ENCODE data around the gene NDE1.

NDE1 gene

GRCh38 chr16:15613676-15614075 is 36.4 kb upstream of the NDE1 start:
- peak overlapping the region in 1 of 2 donors; percentile 90 for H3K27ac Mint-ChIP-seq
- no peak for DNase-seq
- no peaks in the 10 kb centered on the region for H3K9me3 Mint-ChIP-seq
- H3K27me3 Mint-ChIP-seq = no peaks in the 10 kb centered on the region
- H3K4me1 Mint-ChIP-seq = no peaks in the 10 kb centered on the region
- H3K4me3 Mint-ChIP-seq = no peak overlapping the region
- no peak for ATAC-seq

- DNase-seq (no peak), ATAC-seq (no peak)
- Mint-ChIP-seq H3K9me3 (no peaks in the 10 kb centered on the region), H3K4me3 (no peak overlapping the region), H3K27ac (no peak overlapping the region), H3K27me3 (no peaks in the 10 kb centered on the region), H3K4me1 (no peaks in the 10 kb centered on the region)
Observed at GRCh38 chr16:15616012-15616411, 34.0 kb upstream of the NDE1 start.

- H3K27ac Mint-ChIP-seq = no peak overlapping the region
- no peak for ATAC-seq
- no peak for DNase-seq
- H3K27me3 Mint-ChIP-seq = no peaks in the 10 kb centered on the region
- no peak overlapping the region for H3K4me3 Mint-ChIP-seq
- no peaks in the 10 kb centered on the region for H3K9me3 Mint-ChIP-seq
- no peaks in the 10 kb centered on the region for H3K4me1 Mint-ChIP-seq
Observed at GRCh38 chr16:15616475-15617165, 33.4 kb upstream of the NDE1 start.

- DNase-seq (no peak), ATAC-seq (no peak)
- Mint-ChIP-seq H3K27ac (peak overlapping the region in 1 of 2 donors; percentile 4), H3K27me3 (no peaks in the 10 kb centered on the region), H3K4me1 (no peaks in the 10 kb centered on the region), H3K4me3 (no peak overlapping the region), H3K9me3 (no peaks in the 10 kb centered on the region)
Observed at GRCh38 chr16:15617901-15618300, 32.1 kb upstream of the NDE1 start.

- H3K27ac Mint-ChIP-seq = peak overlapping the region in 1 of 2 donors; percentile 22
- DNase-seq = no peak
- no peak for ATAC-seq
- no peak overlapping the region for H3K4me3 Mint-ChIP-seq
- H3K4me1 Mint-ChIP-seq = no peaks in the 10 kb centered on the region
- no peaks in the 10 kb centered on the region for H3K9me3 Mint-ChIP-seq
- no peaks in the 10 kb centered on the region for H3K27me3 Mint-ChIP-seq
Observed at GRCh38 chr16:15618392-15618791, 31.7 kb upstream of the NDE1 start.

- no peak overlapping the region for H3K4me3 Mint-ChIP-seq
- H3K27ac Mint-ChIP-seq = peak overlapping the region in 1 of 2 donors; percentile 67
Observed at GRCh38 chr16:15620611-15621195, 29.3 kb upstream of the NDE1 start.

GRCh38 chr16:15621456-15621855 is 28.6 kb upstream of the NDE1 start:
- Mint-ChIP-seq H3K4me3 (no peak overlapping the region), H3K4me1 (no peaks in the 10 kb centered on the region), H3K9me3 (no peaks in the 10 kb centered on the region), H3K27ac (peak overlapping the region in 1 of 2 donors; percentile 8), H3K27me3 (no peaks in the 10 kb centered on the region)
- DNase-seq (no peak), ATAC-seq (no peak)

More at GRCh38 chr16:15620611-15621195, 29.3 kb upstream of the NDE1 start:
- Mint-ChIP-seq H3K27me3 (no peaks in the 10 kb centered on the region), H3K9me3 (no peaks in the 10 kb centered on the region), H3K4me1 (no peaks in the 10 kb centered on the region)
- ATAC-seq (no peak), DNase-seq (no peak)

- H3K9me3 Mint-ChIP-seq = no peaks in the 10 kb centered on the region
- no peaks in the 10 kb centered on the region for H3K27me3 Mint-ChIP-seq
- H3K4me1 Mint-ChIP-seq = no peaks in the 10 kb centered on the region
- H3K27ac Mint-ChIP-seq = peak overlapping the region in 1 of 2 donors; percentile 8
- no peak overlapping the region for H3K4me3 Mint-ChIP-seq
- no peak for ATAC-seq
- DNase-seq = no peak
Observed at GRCh38 chr16:15621889-15622288, 28.2 kb upstream of the NDE1 start.

GRCh38 chr16:15631730-15632409 is 18.2 kb upstream of the NDE1 start:
- DNase-seq (no peak), ATAC-seq (no peak)
- Mint-ChIP-seq H3K27ac (peak overlapping the region in 1 of 2 donors; percentile 66), H3K4me1 (peaks cover 54% of the 10 kb centered on the region), H3K27me3 (no peaks in the 10 kb centered on the region), H3K9me3 (no peaks in the 10 kb centered on the region), H3K4me3 (no peak overlapping the region)

GRCh38 chr16:15635926-15636325 is 14.1 kb upstream of the NDE1 start:
- Mint-ChIP-seq H3K27ac (peak overlapping the region; percentile 98), H3K27me3 (no peaks in the 10 kb centered on the region), H3K4me1 (peaks cover 84% of the 10 kb centered on the region), H3K4me3 (peak overlapping the region; percentile 59 to 77), H3K9me3 (no peaks in the 10 kb centered on the region)
- DNase-seq = no peak
- no peak for ATAC-seq

GRCh38 chr16:15636392-15636873 is 13.6 kb upstream of the NDE1 start:
- Mint-ChIP-seq H3K27ac (peak overlapping the region; percentile 98), H3K27me3 (no peaks in the 10 kb centered on the region), H3K4me3 (peak overlapping the region; percentile 59 to 77), H3K4me1 (peaks cover 89% of the 10 kb centered on the region), H3K9me3 (no peaks in the 10 kb centered on the region)
- DNase-seq = peak; percentile 30 to 43
- peak; percentile 88 for ATAC-seq

GRCh38 chr16:15639061-15639568 is 10.9 kb upstream of the NDE1 start:
- Mint-ChIP-seq H3K27me3 (no peaks in the 10 kb centered on the region), H3K9me3 (no peaks in the 10 kb centered on the region), H3K4me1 (peaks cover 88% of the 10 kb centered on the region), H3K4me3 (peak overlapping the region; percentile 69 to 77), H3K27ac (peak overlapping the region; percentile 94 to 97)
- DNase-seq (peak in 1 of 2 donors; percentile 17), ATAC-seq (peak; percentile 18)

- Mint-ChIP-seq H3K27ac (peak overlapping the region; percentile 85 to 95), H3K27me3 (no peaks in the 10 kb centered on the region), H3K4me3 (peak overlapping the region; percentile 95 to 96), H3K9me3 (no peaks in the 10 kb centered on the region), H3K4me1 (peaks cover 75% of the 10 kb centered on the region)
- ATAC-seq (no peak), DNase-seq (no peak)
Observed at GRCh38 chr16:15640966-15641365, 9.1 kb upstream of the NDE1 start.

GRCh38 chr16:15641753-15642556 is 8.1 kb upstream of the NDE1 start:
- peaks cover 69% of the 10 kb centered on the region for H3K4me1 Mint-ChIP-seq
- no peak for ATAC-seq
- peak overlapping the region; percentile 95 to 96 for H3K4me3 Mint-ChIP-seq
- no peak for DNase-seq
- peak overlapping the region; percentile 95 to 100 for H3K27ac Mint-ChIP-seq
- H3K9me3 Mint-ChIP-seq = no peaks in the 10 kb centered on the region
- no peaks in the 10 kb centered on the region for H3K27me3 Mint-ChIP-seq

- H3K9me3 Mint-ChIP-seq = no peaks in the 10 kb centered on the region
- DNase-seq = peak; percentile 96 to 97
- peak overlapping the region; percentile 95 to 96 for H3K4me3 Mint-ChIP-seq
- peaks cover 66% of the 10 kb centered on the region for H3K4me1 Mint-ChIP-seq
- H3K27me3 Mint-ChIP-seq = no peaks in the 10 kb centered on the region
- H3K27ac Mint-ChIP-seq = peak overlapping the region; percentile 99 to 100
- peak; percentile 90 for ATAC-seq
Observed at GRCh38 chr16:15642557-15643047, 7.4 kb upstream of the NDE1 start.
